PC-9 (cell line): Measurements from ENCODE around the gene RAB3B. TPM values are rescaled to one million over a fixed set of nuclear protein-coding genes. Genes with fewer than 3 reads are reported as not detected.

Source experiments
- BruUV-seq: library from RNA; stranded (reverse); fragments of 400-500 nt; replicated peaks from 2 replicates; lab custom pipeline; 2021; lab: Mats Ljungman, UMichigan
- CTCF ChIA-PET: fragments of 300-600 bp; sonication (Branson Sonifier 250); formaldehyde crosslinking; loops from one replicate; lab custom pipeline; 2022; ENCODE audit warnings: antibody characterized with exemption; lab: Charles Lee
- POLR2A ChIA-PET: fragments of 300-600 bp; sonication (Branson Sonifier 250); formaldehyde crosslinking; loops from one replicate; lab custom pipeline; 2022; ENCODE audit warnings: antibody characterized with exemption; ENCODE audit not compliant: unreplicated experiment; lab: Charles Lee
- DNase-seq, 2 experiments: peaks; one replicate each; pipeline versions ENCODE4 v3.0.0 to v3.0.0-alpha.2; 2015 to 2022; ENCODE audit warnings: mixed read lengths in 1 of 2
- H2AFZ ChIP-seq: fragments of 200-600 bp; sonication (generic); 2 replicates; pipeline ENCODE4 v1.8.1; 2017; ENCODE audit warnings: antibody characterized with exemption
- H3F3A ChIP-seq: fragments of 200-600 bp; sonication (generic); 2 replicates; pipeline ENCODE4 v1.8.1; 2017; ENCODE audit warnings: antibody characterized with exemption, mild to moderate bottlenecking, low read depth; ENCODE audit not compliant: insufficient read depth
- H3K27ac ChIP-seq: fragments of 200-600 bp; sonication (generic); 2 replicates; pipeline ENCODE4 v1.6.1; 2016; ENCODE audit warnings: mixed run types
- H3K27me3 ChIP-seq: fragments of 200-600 bp; sonication (generic); 2 replicates; pipeline ENCODE4 v1.6.1; 2016; ENCODE audit warnings: low read depth, mixed run types; ENCODE audit not compliant: insufficient read depth
- H3K36me3 ChIP-seq: fragments of 200-600 bp; sonication (generic); 2 replicates; pipeline ENCODE4 v1.6.1; 2016; ENCODE audit warnings: low read depth, mixed run types
- H3K4me1 ChIP-seq: fragments of 200-600 bp; sonication (generic); replicated peaks from 2 replicates; pipeline ENCODE4 v1.6.1; 2016; ENCODE audit warnings: mixed run types; ENCODE audit not compliant: insufficient read depth
- H3K4me2 ChIP-seq: fragments of 200-600 bp; sonication (generic); 2 replicates; pipeline ENCODE4 v1.6.1; 2017; ENCODE audit warnings: mixed run types
- H3K4me3 ChIP-seq: fragments of 200-600 bp; sonication (generic); 2 replicates; pipeline ENCODE4 v1.6.1; 2016; ENCODE audit warnings: mixed run types
- H3K79me2 ChIP-seq: fragments of 200-600 bp; sonication (generic); 2 replicates; pipeline ENCODE4 v1.6.1; 2017; ENCODE audit warnings: low read depth, mixed run types
- H3K9me2 ChIP-seq: fragments of 200-600 bp; sonication (generic); 2 replicates; pipeline ENCODE4 v1.8.1; 2017; ENCODE audit warnings: mild to moderate bottlenecking; ENCODE audit not compliant: insufficient read depth
- H3K9me3 ChIP-seq: fragments of 200-600 bp; sonication (generic); 2 replicates; pipeline ENCODE4 v1.8.1; 2016; ENCODE audit warnings: low read depth; ENCODE audit not compliant: insufficient read depth
- H4K20me1 ChIP-seq: fragments of 200-600 bp; sonication (generic); 2 replicates; pipeline ENCODE4 v1.8.1; 2017; ENCODE audit not compliant: insufficient read depth
- CTCF ChIP-seq: fragments of 200-600 bp; sonication (generic); conservative IDR thresholded peaks from 2 replicates; pipeline ENCODE4 v1.6.1; 2017; ENCODE audit warnings: mixed run types, antibody characterized with exemption, mild to moderate bottlenecking, moderate library complexity
- EZH2 ChIP-seq: fragments of 200-600 bp; sonication (generic); IDR thresholded peaks from 2 replicates; pipeline ENCODE4 v1.8.0; 2017; ENCODE audit warnings: antibody characterized with exemption, low read depth
- intact Hi-C: fragments of 100-400 bp; cut with micrococcal nuclease; formaldehyde crosslinking; loops from one replicate; pipeline ENCODE4 v1.10.0; 2022; ENCODE audit not compliant: unreplicated experiment
- total RNA-seq: library from RNA; stranded (reverse); gene quantifications from 2 replicates; pipeline ENCODE4 v1.2.3, GENCODE V29; 2021

Gene RAB3B
- total RNA-seq, 1 experiment from 2014 or later: 2.6 TPM

GRCh38 chr1:51963592-51964308 lies 26.8 kb downstream of the RAB3B start:
- H3K4me2 ChIP-seq: no peak overlapping the region
- H3K9me2 ChIP-seq: no peaks in the 10 kb centered on the region
- H3K4me1 ChIP-seq: no peaks in the 10 kb centered on the region; the same call in 1 of the 2 replicates
- no peaks in the 10 kb centered on the region for H3K79me2 ChIP-seq
- H3K27ac ChIP-seq: no peak overlapping the region
- H3F3A ChIP-seq: no peaks in the 10 kb centered on the region
- H3K27me3 ChIP-seq: no peaks in the 10 kb centered on the region
- DNase-seq: no peak
- no peaks in the 10 kb centered on the region for H3K36me3 ChIP-seq
- no peak overlapping the region for H3K4me3 ChIP-seq
- intact Hi-C loops: no loop called here
- CTCF ChIA-PET: no interaction called here
- BruUV-seq: no TSS peak
- no peak for TF ChIP-seq EZH2
- no peak for TF ChIP-seq CTCF
- POLR2A ChIA-PET: no interaction called here
- H4K20me1 ChIP-seq: no peaks in the 10 kb centered on the region
- H2AFZ ChIP-seq: peak overlapping the region; percentile 63; the same call in 1 of the 2 replicates
- H3K9me3 ChIP-seq: 0 out of 2 replicates have a peak, but pooled peaks cover 5% of the 10 kb centered on the region

- POLR2A ChIA-PET: no interaction called here
- BruUV-seq: no TSS peak
- CTCF ChIA-PET: interaction anchor here (0.6 kb wide), 1 partner anchor 11 kb away, joined by 3 read pairs; no protein-coding TSS in a partner anchor
- Histone ChIP-seq H3K79me2 (no peaks in the 10 kb centered on the region), H3K4me2 (no peak overlapping the region), H2AFZ (no peak overlapping the region), H3K4me1 (no peaks in the 10 kb centered on the region; the same call in 1 of the 2 replicates), H3K27ac (no peak overlapping the region), H3F3A (no peaks in the 10 kb centered on the region), H3K4me3 (no peak overlapping the region), H3K9me2 (no peaks in the 10 kb centered on the region), H3K27me3 (no peaks in the 10 kb centered on the region), H3K36me3 (no peaks in the 10 kb centered on the region), H4K20me1 (no peaks in the 10 kb centered on the region), H3K9me3 (0 out of 2 replicates have a peak, but pooled peaks cover 5% of the 10 kb centered on the region)
- TF ChIP-seq EZH2 (no peak), CTCF (no peak)
- DNase-seq: no peak
- intact Hi-C loops: no loop called here
Measured at GRCh38 chr1:51962486-51963356, 27.8 kb downstream of the RAB3B start.

- H3K79me2 ChIP-seq: no peaks in the 10 kb centered on the region
- H2AFZ ChIP-seq: no peak overlapping the region
- no TSS peak for BruUV-seq
Measured at GRCh38 chr1:51961954-51962353, 28.5 kb downstream of the RAB3B start.

More at GRCh38 chr1:51961954-51962353, 28.5 kb downstream of the RAB3B start:
- TF ChIP-seq EZH2 (no peak), CTCF (no peak)
- H3K36me3 ChIP-seq: no peaks in the 10 kb centered on the region
- H3K4me1 ChIP-seq: no peaks in the 10 kb centered on the region; the same call in 1 of the 2 replicates
- 0 out of 2 replicates have a peak, but pooled peaks cover 5% of the 10 kb centered on the region for H3K9me3 ChIP-seq
- no peak for DNase-seq
- no peaks in the 10 kb centered on the region for H3K9me2 ChIP-seq
- H3K27ac ChIP-seq: no peak overlapping the region
- H4K20me1 ChIP-seq: no peaks in the 10 kb centered on the region
- H3K4me2 ChIP-seq: no peak overlapping the region
- no peak overlapping the region for H3K4me3 ChIP-seq
- intact Hi-C loops: no loop called here
- ChIA-PET CTCF (no interaction called here), POLR2A (no interaction called here)
- H3F3A ChIP-seq: no peaks in the 10 kb centered on the region
- H3K27me3 ChIP-seq: no peaks in the 10 kb centered on the region
